GM19240 (cell line): Measurements from ENCODE around the gene TMEM203.

ENCODE experiments used
- DNase-seq: peaks from one replicate; pipeline ENCODE4 v3.0.0; 2011; ENCODE audit warnings: low spot score; ENCODE audit not compliant: insufficient read length

TMEM203 gene

GRCh38 chr9:137167747-137168572 is 37.5 kb downstream of the TMEM203 start:
- no peak for DNase-seq

- no peak for DNase-seq
Measured at GRCh38 chr9:137167277-137167746, 38.1 kb downstream of the TMEM203 start.

GRCh38 chr9:137166380-137167229 is 38.8 kb downstream of the TMEM203 start:
- no peak for DNase-seq

- DNase-seq: no peak
Measured at GRCh38 chr9:137165250-137165836, 40.1 kb downstream of the TMEM203 start.

- DNase-seq: no peak
Measured at GRCh38 chr9:137164370-137165249, 40.8 kb downstream of the TMEM203 start.

GRCh38 chr9:137163805-137164204 is 41.6 kb downstream of the TMEM203 start:
- DNase-seq: no peak

- DNase-seq: no peak
Measured at GRCh38 chr9:137163365-137163715, 42.1 kb downstream of the TMEM203 start.

- no peak for DNase-seq
Measured at GRCh38 chr9:137162505-137163364, 42.7 kb downstream of the TMEM203 start.

GRCh38 chr9:137161558-137162486 is 43.6 kb downstream of the TMEM203 start:
- no peak for DNase-seq

GRCh38 chr9:137160716-137161557 is 44.5 kb downstream of the TMEM203 start:
- DNase-seq: no peak

GRCh38 chr9:137160054-137160425 is 45.4 kb downstream of the TMEM203 start:
- no peak for DNase-seq

GRCh38 chr9:137159105-137160053 is 46.1 kb downstream of the TMEM203 start:
- DNase-seq: no peak

GRCh38 chr9:137158625-137159024 is 46.8 kb downstream of the TMEM203 start:
- DNase-seq: no peak

- DNase-seq: no peak
Measured at GRCh38 chr9:137157618-137158415, 47.6 kb downstream of the TMEM203 start.

GRCh38 chr9:137156567-137157375 is 48.7 kb downstream of the TMEM203 start:
- DNase-seq: no peak
